PFSK-1 (cell line): ENCODE data around the gene MAST4.

Experiments used
- POLR2AphosphoS5 ChIP-seq: IDR thresholded peaks from 2 replicates; pipeline ENCODE4 v1.6.1; 2012; ENCODE audit warnings: low read depth, mild to moderate bottlenecking, control low read depth, low read length, moderate library complexity
- SIN3A ChIP-seq: IDR thresholded peaks from 2 replicates; pipeline ENCODE4 v1.6.1; 2012; ENCODE audit warnings: mild to moderate bottlenecking, low read length, moderate library complexity, borderline replicate concordance; ENCODE audit not compliant: insufficient read depth
- TF ChIP-seq, protein P1 (sequence below), 2 experiments: IDR thresholded peaks; 2 replicates each; pipeline versions ENCODE4 v1.6.1 to v1.8.0; 2011 to 2012; ENCODE audit warnings: low read depth in 2 of 2, low read length in 2 of 2, control low read depth in 1 of 2, inconsistent platforms in 1 of 2, mild to moderate bottlenecking in 1 of 2, moderate library complexity in 1 of 2; ENCODE audit not compliant: insufficient read depth in 1 of 2

DNA sequence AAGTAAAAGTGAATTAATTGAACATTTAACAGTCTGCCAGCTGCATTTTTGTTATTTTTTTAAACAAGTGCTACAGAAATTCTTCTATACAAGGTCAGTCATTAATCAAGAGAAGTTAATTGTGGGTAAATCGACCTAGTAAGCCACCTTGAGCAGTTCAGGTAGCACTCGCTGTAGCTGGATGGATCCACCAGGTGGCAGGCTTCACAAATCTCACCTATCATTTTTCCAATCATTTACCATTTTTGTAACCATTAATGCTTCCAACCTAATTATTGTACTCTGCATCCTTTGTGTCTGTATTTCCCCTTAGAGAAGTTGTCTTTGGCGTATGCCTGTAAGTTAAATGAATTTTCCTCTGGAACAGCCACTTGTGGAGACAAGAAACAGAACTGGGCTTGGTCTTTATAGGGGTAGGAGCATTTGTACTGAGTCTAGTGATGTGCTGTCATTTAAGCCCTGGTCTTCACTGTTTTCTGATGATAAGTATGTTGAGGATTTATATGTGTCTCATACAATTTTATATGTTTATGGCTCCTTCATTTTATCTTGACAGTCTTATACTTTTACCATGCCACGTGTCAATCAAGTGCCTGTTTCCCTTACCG, 560.9 kb downstream of the MAST4 start:
- TF ChIP-seq SIN3A (no peak), POLR2AphosphoS5 (no peak)
- TF ChIP-seq, protein P1, sequence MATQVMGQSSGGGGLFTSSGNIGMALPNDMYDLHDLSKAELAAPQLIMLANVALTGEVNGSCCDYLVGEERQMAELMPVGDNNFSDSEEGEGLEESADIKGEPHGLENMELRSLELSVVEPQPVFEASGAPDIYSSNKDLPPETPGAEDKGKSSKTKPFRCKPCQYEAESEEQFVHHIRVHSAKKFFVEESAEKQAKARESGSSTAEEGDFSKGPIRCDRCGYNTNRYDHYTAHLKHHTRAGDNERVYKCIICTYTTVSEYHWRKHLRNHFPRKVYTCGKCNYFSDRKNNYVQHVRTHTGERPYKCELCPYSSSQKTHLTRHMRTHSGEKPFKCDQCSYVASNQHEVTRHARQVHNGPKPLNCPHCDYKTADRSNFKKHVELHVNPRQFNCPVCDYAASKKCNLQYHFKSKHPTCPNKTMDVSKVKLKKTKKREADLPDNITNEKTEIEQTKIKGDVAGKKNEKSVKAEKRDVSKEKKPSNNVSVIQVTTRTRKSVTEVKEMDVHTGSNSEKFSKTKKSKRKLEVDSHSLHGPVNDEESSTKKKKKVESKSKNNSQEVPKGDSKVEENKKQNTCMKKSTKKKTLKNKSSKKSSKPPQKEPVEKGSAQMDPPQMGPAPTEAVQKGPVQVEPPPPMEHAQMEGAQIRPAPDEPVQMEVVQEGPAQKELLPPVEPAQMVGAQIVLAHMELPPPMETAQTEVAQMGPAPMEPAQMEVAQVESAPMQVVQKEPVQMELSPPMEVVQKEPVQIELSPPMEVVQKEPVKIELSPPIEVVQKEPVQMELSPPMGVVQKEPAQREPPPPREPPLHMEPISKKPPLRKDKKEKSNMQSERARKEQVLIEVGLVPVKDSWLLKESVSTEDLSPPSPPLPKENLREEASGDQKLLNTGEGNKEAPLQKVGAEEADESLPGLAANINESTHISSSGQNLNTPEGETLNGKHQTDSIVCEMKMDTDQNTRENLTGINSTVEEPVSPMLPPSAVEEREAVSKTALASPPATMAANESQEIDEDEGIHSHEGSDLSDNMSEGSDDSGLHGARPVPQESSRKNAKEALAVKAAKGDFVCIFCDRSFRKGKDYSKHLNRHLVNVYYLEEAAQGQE (IDR thresholded peaks at IDR 0.05; ENCODE audit: insufficient read depth in 1 of 2, low read depth in 2 of 2, low read length in 2 of 2) = no peak
